Thymus (tissue), 11 donors: ENCODE results near the gene OR52A1. TPM values are rescaled to one million over a fixed set of nuclear protein-coding genes. Genes with fewer than 3 reads are reported as not detected.

Experiments
- DNase-seq, 9 donors: peaks; one replicate each; pipeline ENCODE4 v3.0.0-alpha.2; 2013; ENCODE audit warnings: low spot score in 9 of 9, low read depth in 6 of 9, missing footprints in 1 of 9
- H3K27ac ChIP-seq, 2 donors: one replicate each; pipeline ENCODE4 v1.5.1; 2013; ENCODE audit warnings: control low read depth in 1 of 2, low read depth in 1 of 2, low read length in 1 of 2, mild to moderate bottlenecking in 1 of 2, moderate library complexity in 1 of 2
- H3K27me3 ChIP-seq, 2 donors: one replicate each; pipeline ENCODE4 v1.5.1; 2013; ENCODE audit warnings: low read length in 1 of 2; ENCODE audit not compliant: control insufficient read depth in 2 of 2, insufficient read depth in 1 of 2
- H3K36me3 ChIP-seq, 2 donors: one replicate each; pipeline ENCODE4 v1.5.1; 2013; ENCODE audit warnings: low read length in 1 of 2, mild to moderate bottlenecking in 1 of 2, moderate library complexity in 1 of 2; ENCODE audit not compliant: control insufficient read depth in 2 of 2, insufficient read depth in 2 of 2
- H3K4me1 ChIP-seq, 2 donors: one replicate each; pipeline ENCODE4 v1.5.1; 2013; ENCODE audit warnings: low read length in 2 of 2; ENCODE audit not compliant: control insufficient read depth in 2 of 2, insufficient read depth in 2 of 2
- H3K4me3 ChIP-seq, 2 donors: one replicate each; pipeline ENCODE4 v1.5.1; 2013; ENCODE audit warnings: low read length in 2 of 2, control low read depth in 1 of 2, mild to moderate bottlenecking in 1 of 2
- H3K9me3 ChIP-seq, 2 donors: one replicate each; pipeline ENCODE4 v1.5.1; 2013; ENCODE audit warnings: low read length in 1 of 2, mild to moderate bottlenecking in 1 of 2; ENCODE audit not compliant: control insufficient read depth in 2 of 2, insufficient read depth in 1 of 2
- WGBS: extraction: QIAGEN DNeasy Blood & Tissue Kit; methylation state at CpG from one replicate; pipeline ENCODE4 v1.1.7; 2013; 5-methylcytosine and 5-hydroxymethylcytosine counted together
- polyA plus RNA-seq: library from polyadenylated mRNA; stranded (reverse); fragments of 200-250 nt; gene quantifications from one replicate; pipeline ENCODE4 v1.2.3, GENCODE V29; 2013
- total RNA-seq: library from RNA; stranded (reverse); fragments of 120-200 nt; gene quantifications from one replicate; pipeline ENCODE4 v1.2.4, GENCODE V29; 2013
- donor health status: healthy.

Gene OR52A1
- total and polyA plus RNA-seq, 2 donors, result not detected

GRCh38 chr11:5118893-5119292, 35.7 kb downstream of the OR52A1 start:
- WGBS, result 97% methylated on average over 1 of the region's 1 CpG
- Histone ChIP-seq H3K27me3 (no peaks in the 10 kb centered on the region), H3K4me1 (no peaks in the 10 kb centered on the region), H3K27ac (no peak overlapping the region), H3K9me3 (no peaks in the 10 kb centered on the region), H3K4me3 (no peak overlapping the region), H3K36me3 (no peaks in the 10 kb centered on the region)
- no peak for DNase-seq

GRCh38 chr11:5117588-5117987, 37.0 kb downstream of the OR52A1 start:
- Histone ChIP-seq H3K4me1 (no peaks in the 10 kb centered on the region), H3K27me3 (no peaks in the 10 kb centered on the region), H3K9me3 (no peaks in the 10 kb centered on the region), H3K27ac (no peak overlapping the region), H3K36me3 (no peaks in the 10 kb centered on the region), H3K4me3 (no peak overlapping the region)
- no peak for DNase-seq

DNA sequence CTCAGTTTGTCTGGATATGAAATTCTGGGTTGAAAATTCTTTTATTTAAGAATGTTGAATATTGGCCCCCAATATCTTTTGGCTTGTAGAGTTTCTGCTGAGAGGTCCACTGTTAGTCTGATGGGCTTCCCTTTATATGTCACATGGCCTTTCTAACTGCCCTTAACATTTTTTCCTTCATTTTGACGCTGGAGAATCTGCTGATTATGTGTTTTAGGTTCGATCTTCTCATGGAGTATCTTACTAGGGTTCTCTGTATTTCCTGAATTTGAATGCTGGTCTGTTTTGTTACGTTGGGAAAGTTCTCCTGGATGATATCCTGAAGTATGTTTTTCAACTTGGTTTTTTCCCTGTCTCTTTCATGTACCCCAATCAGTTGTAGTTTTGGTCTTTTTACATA, 39.2 kb downstream of the OR52A1 start:
- 89% methylated on average over 3 of the region's 3 CpGs for WGBS
- no peaks in the 10 kb centered on the region for H3K36me3 ChIP-seq

GRCh38 chr11:5107285-5107684, 47.3 kb downstream of the OR52A1 start:
- no peaks in the 10 kb centered on the region for H3K36me3 ChIP-seq
- no peaks in the 10 kb centered on the region for H3K27me3 ChIP-seq
- 75% methylated on average over 3 of the region's 3 CpGs for WGBS
- H3K9me3 ChIP-seq, result no peaks in the 10 kb centered on the region
- no peak overlapping the region for H3K4me3 ChIP-seq
- no peaks in the 10 kb centered on the region for H3K4me1 ChIP-seq
- DNase-seq, result no peak
- no peak overlapping the region for H3K27ac ChIP-seq

More for the DNA sequence above, 39.2 kb downstream of the OR52A1 start:
- Histone ChIP-seq H3K27me3 (no peaks in the 10 kb centered on the region), H3K27ac (no peak overlapping the region), H3K4me3 (no peak overlapping the region), H3K9me3 (no peaks in the 10 kb centered on the region), H3K4me1 (no peaks in the 10 kb centered on the region)
- no peak for DNase-seq

GRCh38 chr11:5103066-5103465, 51.5 kb downstream of the OR52A1 start:
- Histone ChIP-seq H3K27me3 (no peaks in the 10 kb centered on the region), H3K36me3 (no peaks in the 10 kb centered on the region), H3K4me3 (no peak overlapping the region), H3K4me1 (no peaks in the 10 kb centered on the region), H3K9me3 (no peaks in the 10 kb centered on the region), H3K27ac (no peak overlapping the region)
- DNase-seq, result no peak

DNA sequence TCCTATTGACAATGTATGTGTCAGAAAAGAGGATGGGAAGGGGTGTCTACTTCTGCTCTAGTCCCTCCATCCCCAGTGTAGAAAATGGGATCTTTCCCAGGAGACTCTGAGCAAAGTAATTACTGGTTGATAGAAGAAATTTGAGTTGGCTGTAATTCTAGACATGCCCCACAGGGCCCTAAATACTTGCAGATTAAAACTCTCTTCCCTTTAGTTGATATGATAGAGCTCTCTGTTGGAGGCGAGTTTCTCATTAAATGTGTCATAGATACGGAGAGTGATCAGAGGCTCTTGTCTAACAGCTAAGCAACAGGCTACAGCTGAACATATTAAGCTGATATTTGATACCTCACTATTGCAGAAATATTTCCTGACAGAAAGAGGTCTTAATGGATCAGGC, 52.3 kb downstream of the OR52A1 start:
- Histone ChIP-seq H3K4me1 (no peaks in the 10 kb centered on the region), H3K36me3 (no peaks in the 10 kb centered on the region), H3K4me3 (no peak overlapping the region), H3K27ac (no peak overlapping the region), H3K9me3 (no peaks in the 10 kb centered on the region), H3K27me3 (no peaks in the 10 kb centered on the region)
- WGBS, result 88% methylated on average over 2 of the region's 2 CpGs
- no peak for DNase-seq

DNA sequence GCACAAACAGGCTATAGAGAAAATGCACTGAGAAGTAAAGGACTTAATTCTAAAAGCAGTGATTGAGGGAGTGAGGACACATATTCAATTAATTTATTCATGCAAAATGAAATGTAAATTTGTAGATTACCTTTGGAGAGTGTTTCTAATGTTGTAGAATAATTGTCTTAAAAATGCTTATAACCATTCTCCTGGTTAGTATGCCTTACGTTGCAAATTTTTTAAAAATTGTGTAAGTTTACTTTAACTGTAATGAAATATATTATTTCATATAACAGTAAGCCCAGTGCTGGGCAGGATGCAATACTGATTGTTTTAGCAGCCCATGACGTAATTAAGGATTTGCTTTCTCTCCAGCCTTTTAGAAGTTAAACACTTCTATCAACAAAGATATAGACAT, 58.5 kb downstream of the OR52A1 start:
- H3K4me1 ChIP-seq, result no peaks in the 10 kb centered on the region
- H3K4me3 ChIP-seq, result no peak overlapping the region
- no peak overlapping the region for H3K27ac ChIP-seq
- no peaks in the 10 kb centered on the region for H3K27me3 ChIP-seq
- H3K9me3 ChIP-seq, result no peaks in the 10 kb centered on the region
- H3K36me3 ChIP-seq, result no peaks in the 10 kb centered on the region
- no peak for DNase-seq
- 93% methylated on average over 2 of the region's 2 CpGs for WGBS

Other genes starting within 250 kb of the OR52A1 start
- gene OR51G2, start 235.4 kb downstream of the OR52A1 start, total RNA-seq, result not detected
- 0.02 TPM for gene OR51G2, start 235.4 kb downstream of the OR52A1 start, polyA plus RNA-seq
- not detected for gene OR51G1, start 230.4 kb downstream of the OR52A1 start, total RNA-seq
- 0.02 TPM for gene OR51G1, start 230.4 kb downstream of the OR52A1 start, polyA plus RNA-seq
- gene OR51A4, start 207.2 kb downstream of the OR52A1 start, total RNA-seq, result not detected
- 0.02 TPM for gene OR51A4, start 207.2 kb downstream of the OR52A1 start, polyA plus RNA-seq
- gene OR51A2, start 199.0 kb downstream of the OR52A1 start, total RNA-seq, result not detected
- not detected for gene OR51A2, start 199.0 kb downstream of the OR52A1 start, polyA plus RNA-seq
- gene OR51L1, start 159.9 kb downstream of the OR52A1 start, total RNA-seq, result not detected
- under 0.01 TPM for gene OR51L1, start 159.9 kb downstream of the OR52A1 start, polyA plus RNA-seq
- gene OR52J3, start 108.2 kb downstream of the OR52A1 start, total RNA-seq, result not detected
- gene OR52J3, start 108.2 kb downstream of the OR52A1 start, polyA plus RNA-seq, result not detected
- gene OR52E2, start 95.1 kb downstream of the OR52A1 start, total RNA-seq, result not detected
- not detected for gene OR52E2, start 95.1 kb downstream of the OR52A1 start, polyA plus RNA-seq
- not detected for gene OR52E1, start 85.2 kb downstream of the OR52A1 start, total RNA-seq
- gene OR52E1, start 85.2 kb downstream of the OR52A1 start, polyA plus RNA-seq, result not detected
- not detected for gene OR52A5, start 16.4 kb downstream of the OR52A1 start, total RNA-seq
- not detected for gene OR52A5, start 16.4 kb downstream of the OR52A1 start, polyA plus RNA-seq
- gene OR51V1, start 45.9 kb upstream of the OR52A1 start, total RNA-seq, result not detected
- not detected for gene OR51V1, start 45.9 kb upstream of the OR52A1 start, polyA plus RNA-seq
- 341 TPM for gene HBB, start 72.3 kb upstream of the OR52A1 start, total RNA-seq
- gene HBB, start 72.3 kb upstream of the OR52A1 start, polyA plus RNA-seq, result 22.3 TPM
- 1.1 TPM for gene HBD, start 79.7 kb upstream of the OR52A1 start, total RNA-seq
- gene HBD, start 79.7 kb upstream of the OR52A1 start, polyA plus RNA-seq, result 1.3 TPM
- gene HBG1, start 95.1 kb upstream of the OR52A1 start, total RNA-seq, result 612 TPM
- 0.41 TPM for gene HBG1, start 95.1 kb upstream of the OR52A1 start, polyA plus RNA-seq
- gene HBG2, start 100.0 kb upstream of the OR52A1 start, total RNA-seq, result 5,270 TPM
- gene HBG2, start 100.0 kb upstream of the OR52A1 start, polyA plus RNA-seq, result 1.0 TPM
- 5.5 TPM for gene HBE1, start 115.2 kb upstream of the OR52A1 start, total RNA-seq
- 1.8 TPM for gene HBE1, start 115.2 kb upstream of the OR52A1 start, polyA plus RNA-seq
- gene OR51B4, start 147.2 kb upstream of the OR52A1 start, total RNA-seq, result not detected
- not detected for gene OR51B4, start 147.2 kb upstream of the OR52A1 start, polyA plus RNA-seq
- not detected for gene OR51B2, start 169.5 kb upstream of the OR52A1 start, total RNA-seq
- gene OR51B2, start 169.5 kb upstream of the OR52A1 start, polyA plus RNA-seq, result 0.07 TPM
- gene OR51B5, start 188.8 kb upstream of the OR52A1 start, total RNA-seq, result 0.14 TPM
- gene OR51B5, start 188.8 kb upstream of the OR52A1 start, polyA plus RNA-seq, result 0.21 TPM
- gene OR51B6, start 196.8 kb upstream of the OR52A1 start, total RNA-seq, result not detected
- gene OR51B6, start 196.8 kb upstream of the OR52A1 start, polyA plus RNA-seq, result not detected
- gene OR51M1, start 229.1 kb upstream of the OR52A1 start, total RNA-seq, result not detected
- gene OR51M1, start 229.1 kb upstream of the OR52A1 start, polyA plus RNA-seq, result 0.02 TPM